ENCODE measurements around the gene ROBO1.

DNA sequence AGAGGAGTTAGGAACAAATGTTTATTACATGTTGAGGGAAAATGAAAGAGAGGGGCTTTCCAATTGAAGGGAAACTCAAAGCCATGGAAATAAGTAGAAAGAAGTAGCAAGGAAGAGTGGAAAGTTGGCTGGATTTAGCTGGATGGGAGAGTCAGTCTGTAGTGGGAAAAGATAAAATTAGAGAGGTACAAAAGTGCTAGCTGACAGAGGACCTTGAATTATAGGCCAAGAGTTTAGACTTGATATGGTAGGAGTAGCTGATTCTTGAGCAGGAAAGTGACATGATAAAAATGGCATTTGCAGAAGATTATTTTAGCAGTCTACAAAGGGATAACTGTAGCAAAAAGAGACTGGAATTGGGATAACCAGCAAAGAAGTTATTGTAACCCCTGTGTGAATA lies 425.8 kb downstream of the ROBO1 start:
- TF ChIP-seq POLR2AphosphoS5 (IDR thresholded peaks at IDR 0.05; ENCODE audit: borderline replicate concordance, low read depth, low read length) (no peak), EZH2 (IDR thresholded peaks at IDR 0.05) (no peak), FOXP2 (optimal IDR thresholded peaks at IDR 0.05; ENCODE audit: control extremely low read depth, extremely low read length, insufficient read depth) (no peak)

Measured in SK-N-MC (cell line).